Fibroblast of skin of right quadriceps (primary cell): ENCODE results near the gene SLC41A1.

Source experiments
- DNase-seq: peaks from one replicate; pipeline ENCODE4 v3.0.0-alpha.2; 2013

The SLC41A1 gene

GRCh38 chr1:205785446-205785845, 27.6 kb downstream of the SLC41A1 start:
- DNase-seq, result no peak

GRCh38 chr1:205783904-205784303, 29.1 kb downstream of the SLC41A1 start:
- DNase-seq, result no peak

- no peak for DNase-seq
Observed at GRCh38 chr1:205783433-205783795, 29.6 kb downstream of the SLC41A1 start.

- no peak for DNase-seq
Observed at GRCh38 chr1:205782627-205783432, 30.2 kb downstream of the SLC41A1 start.

- DNase-seq, result no peak
Observed at GRCh38 chr1:205780335-205780734, 32.7 kb downstream of the SLC41A1 start.

- DNase-seq, result no peak
Observed at GRCh38 chr1:205777994-205778393, 35.0 kb downstream of the SLC41A1 start.

- peak; percentile 57 for DNase-seq
Observed at GRCh38 chr1:205775717-205776056, 37.3 kb downstream of the SLC41A1 start.

- DNase-seq, result peak; percentile 74
Observed at GRCh38 chr1:205775015-205775716, 37.8 kb downstream of the SLC41A1 start, which contains the start of gene RAB29. TSS of gene RAB29 (minus strand) at chr1:205775482. CDS start at chr1:205774956, 526 bp downstream.

- no peak for DNase-seq
Observed at GRCh38 chr1:205774198-205775014, 38.6 kb downstream of the SLC41A1 start.

- peak; percentile 56 for DNase-seq
Observed at GRCh38 chr1:205772607-205773032, 40.4 kb downstream of the SLC41A1 start.

GRCh38 chr1:205770618-205771017, 42.4 kb downstream of the SLC41A1 start:
- DNase-seq, result no peak

- DNase-seq, result peak; percentile 35
Observed at GRCh38 chr1:205769641-205770365, 43.2 kb downstream of the SLC41A1 start.

GRCh38 chr1:205767248-205767647, 45.8 kb downstream of the SLC41A1 start:
- no peak for DNase-seq

GRCh38 chr1:205766570-205766969, 46.4 kb downstream of the SLC41A1 start:
- DNase-seq, result no peak

GRCh38 chr1:205766038-205766437, 47.0 kb downstream of the SLC41A1 start:
- DNase-seq, result peak; percentile 60

- DNase-seq, result no peak
Observed at GRCh38 chr1:205764578-205764977, 48.4 kb downstream of the SLC41A1 start.

GRCh38 chr1:205763980-205764379, 49.0 kb downstream of the SLC41A1 start:
- DNase-seq, result no peak

GRCh38 chr1:205760606-205761005, 52.4 kb downstream of the SLC41A1 start:
- DNase-seq, result no peak

GRCh38 chr1:205756552-205756951, 56.4 kb downstream of the SLC41A1 start:
- DNase-seq, result no peak

GRCh38 chr1:205754857-205755256, 58.1 kb downstream of the SLC41A1 start:
- no peak for DNase-seq

- peak; percentile 54 for DNase-seq
Observed at GRCh38 chr1:205751036-205751651, 61.9 kb downstream of the SLC41A1 start.
